Pons (tissue), 1 donor: ENCODE results near the gene FBXL16.
A peak's percentile ranks its signal among the peaks of the same experiment; 100 is the strongest.

Source experiments
- DNase-seq: peaks from one replicate; pipeline ENCODE4 v3.0.0-alpha.2; 2016; ENCODE audit warnings: low spot score

FBXL16 gene

DNA sequence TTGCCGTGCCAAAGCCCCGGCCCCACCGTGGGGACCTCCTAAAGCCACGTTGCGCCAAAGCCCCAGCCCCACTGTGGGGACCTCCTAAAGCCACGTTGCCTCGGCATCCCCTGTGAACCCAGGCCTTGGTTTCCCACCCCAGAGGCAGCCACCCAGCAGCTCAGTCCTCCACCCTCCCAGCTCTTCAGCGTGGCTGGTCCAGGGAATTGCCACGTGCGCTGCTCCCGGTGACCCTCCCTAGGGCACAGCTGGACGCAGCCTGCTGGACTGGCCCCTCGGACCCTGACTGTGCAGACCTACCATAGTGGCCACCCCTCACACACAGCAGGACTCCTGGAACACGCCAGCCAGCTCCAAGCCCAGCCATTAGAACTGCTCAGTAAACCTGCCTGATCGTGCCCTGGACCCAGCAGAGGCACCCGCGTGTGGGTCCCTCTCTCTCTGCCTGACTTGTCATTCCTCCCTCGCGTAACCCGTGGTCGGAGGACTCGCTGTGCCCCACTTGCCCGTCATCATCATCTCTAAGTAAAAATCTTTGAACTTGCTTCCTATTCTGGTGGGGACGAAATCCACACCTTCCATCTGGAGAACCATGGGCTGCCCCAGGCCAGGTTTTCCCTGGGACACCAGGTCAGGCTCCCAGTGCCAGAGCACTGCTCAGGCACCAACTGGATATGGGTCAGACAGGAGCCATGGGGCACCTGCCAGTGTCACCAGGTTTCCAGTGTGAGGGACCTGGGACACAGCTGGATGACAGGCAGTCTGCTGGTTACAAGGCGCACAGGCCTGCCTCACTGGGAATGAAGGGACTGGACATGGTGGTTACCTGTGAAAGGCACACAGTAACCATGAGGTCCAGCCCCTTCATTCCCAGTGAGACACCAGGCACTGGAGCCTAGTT is 29.6 kb upstream of the FBXL16 start:
- no peak for DNase-seq

DNA sequence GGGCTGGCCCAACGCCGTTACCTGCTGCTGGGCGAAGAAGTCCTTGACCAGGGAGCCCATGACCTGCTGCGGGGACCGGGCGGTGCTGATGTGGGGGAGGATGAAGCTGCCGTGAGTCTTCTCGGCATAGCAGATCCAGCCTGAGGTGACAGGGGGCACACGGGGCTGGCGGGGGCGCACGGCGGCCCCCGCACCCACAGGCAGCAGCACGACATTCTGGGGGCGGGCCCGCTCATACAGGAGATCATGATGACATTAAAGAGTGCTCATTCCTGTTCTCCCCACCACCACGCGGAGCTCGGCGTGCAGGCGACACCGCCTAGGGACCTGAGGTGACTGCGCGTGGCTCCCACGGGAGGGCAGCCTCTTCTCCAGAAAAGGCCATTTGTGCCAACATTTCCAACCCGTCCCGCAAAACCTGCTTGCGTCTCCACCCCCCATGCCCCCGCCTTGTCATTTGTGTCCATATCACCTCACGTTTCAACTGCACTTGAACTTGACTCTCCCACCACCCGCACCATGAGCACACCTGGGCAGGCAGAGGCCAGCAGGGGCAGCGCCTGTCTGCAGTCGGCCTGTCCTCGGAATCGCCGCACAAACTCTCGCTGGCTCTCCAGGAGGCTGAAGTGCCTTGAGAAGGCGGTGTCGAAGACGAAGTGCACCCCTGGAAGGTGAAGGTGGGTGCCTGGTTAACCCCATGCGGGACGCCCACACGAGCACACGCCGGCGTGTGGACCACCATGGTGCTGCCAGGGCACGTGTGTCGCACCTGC is 28.8 kb upstream of the FBXL16 start:
- no peak for DNase-seq

DNA sequence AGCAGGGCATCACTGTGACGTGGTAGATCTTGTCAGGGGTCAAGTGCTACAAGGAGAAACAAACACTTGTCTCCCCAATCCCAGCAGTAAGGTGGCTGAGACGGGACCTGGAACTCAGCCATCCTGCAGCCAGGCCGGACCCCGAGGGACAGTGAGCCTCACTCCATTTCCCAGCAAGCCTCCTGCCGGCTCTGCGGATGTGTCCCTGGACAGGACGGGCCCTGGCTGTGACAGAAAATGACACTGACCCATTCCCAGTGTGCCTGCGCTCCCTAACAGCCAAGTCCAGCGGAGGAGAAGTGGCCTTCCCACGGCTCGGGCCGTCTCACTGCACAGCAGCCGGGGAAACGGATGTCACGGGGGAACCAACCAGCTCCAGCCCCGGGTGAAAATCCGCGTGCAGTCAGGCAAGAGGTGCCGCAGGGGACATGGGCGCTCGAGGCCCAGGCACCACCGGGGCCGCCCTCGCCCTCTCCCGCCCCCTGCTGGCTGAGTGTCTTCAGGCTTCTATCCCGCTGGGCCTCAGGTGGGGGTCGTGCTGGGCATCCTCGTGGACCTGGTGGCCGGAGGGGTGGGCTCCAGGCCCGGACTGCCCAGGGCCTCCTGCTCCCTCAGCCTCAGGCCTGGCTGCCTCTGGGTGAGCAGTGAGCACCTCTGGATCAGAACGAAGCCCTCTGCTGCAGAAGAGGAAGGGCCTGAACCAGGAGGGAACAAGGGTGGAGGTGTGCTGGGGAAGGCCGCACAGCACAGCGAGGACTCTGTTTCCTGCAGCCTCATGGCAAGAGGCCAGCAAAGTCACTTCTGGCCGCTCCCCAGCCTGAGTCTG is 28.0 kb upstream of the FBXL16 start:
- no peak for DNase-seq

DNA sequence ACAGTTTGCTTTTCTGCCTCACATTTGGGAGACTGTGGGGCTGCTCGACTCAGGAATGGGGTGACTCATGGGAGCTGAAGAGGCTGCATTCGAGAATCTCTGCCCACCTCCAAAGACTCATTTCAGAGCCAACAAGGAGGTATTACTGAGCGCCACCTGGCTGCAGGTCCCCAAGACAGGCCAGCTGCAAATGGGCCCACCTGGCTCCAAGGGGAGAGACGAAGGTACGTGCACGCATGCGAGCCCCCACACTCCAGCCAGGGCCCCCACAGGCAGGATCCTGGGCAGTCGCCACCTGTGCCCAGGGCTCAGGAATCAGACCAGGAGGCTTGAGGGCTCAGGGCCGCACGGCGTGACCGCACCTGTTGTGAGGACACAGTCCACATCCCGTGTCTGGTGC is 27.3 kb upstream of the FBXL16 start:
- no peak for DNase-seq

DNA sequence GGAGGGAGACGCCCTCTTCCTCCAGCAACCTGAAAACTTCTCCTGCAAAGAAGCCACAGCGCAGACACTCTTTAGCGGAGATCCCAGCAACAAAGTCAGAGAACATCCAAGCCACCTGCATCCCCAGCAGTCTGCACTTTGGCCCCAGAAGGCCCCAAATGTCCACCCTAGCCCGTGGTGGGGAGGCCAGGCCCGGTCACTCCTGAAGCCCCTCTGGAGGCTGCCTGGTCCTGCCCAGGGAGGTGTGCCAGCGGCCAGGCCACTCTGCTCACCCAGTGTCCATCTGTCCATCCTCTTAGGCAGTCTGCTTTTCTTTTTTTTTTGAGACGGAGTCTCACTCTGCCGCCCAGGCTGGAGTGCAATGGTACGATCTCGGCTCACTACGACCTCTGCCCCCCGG is 26.7 kb upstream of the FBXL16 start:
- DNase-seq: no peak

DNA sequence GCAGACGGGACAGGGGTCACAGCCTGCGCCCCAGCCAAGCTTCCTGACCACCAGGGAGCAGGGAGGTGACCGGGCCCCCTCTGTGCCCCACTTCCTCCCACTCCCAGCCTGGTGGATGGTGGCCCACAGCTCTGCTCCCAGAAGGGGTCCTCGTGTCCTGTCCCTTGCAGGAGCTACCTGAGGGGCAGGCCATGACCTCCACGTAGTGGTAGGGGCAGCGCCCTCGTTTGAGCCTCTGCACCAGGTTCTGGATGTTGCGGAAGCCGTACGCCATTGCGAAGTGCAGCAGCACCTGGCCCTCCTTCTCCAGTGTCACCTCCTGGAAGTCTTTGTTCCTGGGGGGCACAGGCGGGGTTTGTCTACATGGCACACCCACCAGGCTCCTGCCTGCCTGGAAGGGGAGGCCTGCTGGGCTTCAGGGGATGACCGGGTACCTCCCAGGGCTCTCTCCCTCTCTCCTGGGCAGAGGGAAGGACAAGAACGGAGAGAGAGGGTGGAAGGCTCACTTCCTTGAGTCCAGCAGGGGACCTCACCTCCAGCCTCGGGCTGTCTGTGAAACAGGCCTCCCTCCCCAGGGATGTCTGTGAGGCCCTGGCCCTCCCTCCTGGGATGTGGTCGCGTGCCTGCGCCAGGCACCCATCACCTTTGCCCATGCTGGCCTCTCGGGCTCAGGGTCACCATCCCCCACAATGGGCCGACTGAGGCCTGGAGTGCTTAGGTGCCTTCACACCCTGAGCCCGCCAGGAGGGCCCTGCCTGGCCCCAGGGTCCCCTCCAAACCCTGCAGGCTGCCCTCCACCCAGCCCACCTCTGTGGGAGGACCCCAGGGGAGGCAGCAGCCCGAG is 25.3 kb upstream of the FBXL16 start:
- DNase-seq: no peak

DNA sequence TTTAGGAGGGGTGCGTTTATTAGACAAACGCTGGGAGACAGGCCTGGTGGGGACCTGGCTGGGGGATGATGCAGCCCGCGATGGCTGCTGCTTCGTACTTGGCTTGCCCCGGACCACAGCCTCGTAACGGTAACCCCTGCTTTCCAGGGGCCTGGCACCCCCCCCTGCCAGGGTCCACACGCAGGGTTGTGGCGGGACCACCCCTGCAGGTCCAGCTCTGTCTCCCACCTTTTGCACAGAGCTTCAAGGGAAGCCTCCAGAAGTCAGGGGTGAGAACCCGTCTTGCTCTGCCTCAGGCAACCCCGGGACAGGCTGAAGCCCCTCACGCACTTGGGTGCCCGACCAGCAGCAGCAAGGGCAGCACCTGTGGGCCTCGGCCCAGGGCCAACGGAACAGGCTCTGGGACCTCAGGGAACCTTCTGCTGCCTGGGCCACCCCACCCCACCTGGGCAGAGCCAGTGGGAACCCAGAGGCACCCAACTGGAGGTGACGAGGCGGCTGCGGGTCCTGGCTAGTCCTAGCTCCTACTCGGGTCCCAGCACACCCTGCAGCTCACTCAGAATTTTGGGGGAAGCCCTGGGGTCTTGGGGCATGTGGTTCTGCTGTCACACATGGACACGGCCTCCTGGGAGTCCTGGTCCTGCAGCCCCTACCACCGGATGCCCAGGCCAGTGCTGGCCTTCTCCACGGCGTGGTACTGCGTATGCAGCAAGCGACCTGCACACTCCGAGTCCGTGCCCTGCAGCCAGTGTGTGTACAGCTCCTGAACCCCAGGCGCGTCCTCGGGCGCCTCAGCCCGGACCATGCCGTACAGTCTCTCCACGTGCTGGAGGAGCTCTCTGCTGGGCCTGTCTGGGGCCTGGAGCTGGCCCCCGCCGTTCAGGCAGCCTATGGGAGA is 24.4 kb upstream of the FBXL16 start:
- no peak for DNase-seq

DNA sequence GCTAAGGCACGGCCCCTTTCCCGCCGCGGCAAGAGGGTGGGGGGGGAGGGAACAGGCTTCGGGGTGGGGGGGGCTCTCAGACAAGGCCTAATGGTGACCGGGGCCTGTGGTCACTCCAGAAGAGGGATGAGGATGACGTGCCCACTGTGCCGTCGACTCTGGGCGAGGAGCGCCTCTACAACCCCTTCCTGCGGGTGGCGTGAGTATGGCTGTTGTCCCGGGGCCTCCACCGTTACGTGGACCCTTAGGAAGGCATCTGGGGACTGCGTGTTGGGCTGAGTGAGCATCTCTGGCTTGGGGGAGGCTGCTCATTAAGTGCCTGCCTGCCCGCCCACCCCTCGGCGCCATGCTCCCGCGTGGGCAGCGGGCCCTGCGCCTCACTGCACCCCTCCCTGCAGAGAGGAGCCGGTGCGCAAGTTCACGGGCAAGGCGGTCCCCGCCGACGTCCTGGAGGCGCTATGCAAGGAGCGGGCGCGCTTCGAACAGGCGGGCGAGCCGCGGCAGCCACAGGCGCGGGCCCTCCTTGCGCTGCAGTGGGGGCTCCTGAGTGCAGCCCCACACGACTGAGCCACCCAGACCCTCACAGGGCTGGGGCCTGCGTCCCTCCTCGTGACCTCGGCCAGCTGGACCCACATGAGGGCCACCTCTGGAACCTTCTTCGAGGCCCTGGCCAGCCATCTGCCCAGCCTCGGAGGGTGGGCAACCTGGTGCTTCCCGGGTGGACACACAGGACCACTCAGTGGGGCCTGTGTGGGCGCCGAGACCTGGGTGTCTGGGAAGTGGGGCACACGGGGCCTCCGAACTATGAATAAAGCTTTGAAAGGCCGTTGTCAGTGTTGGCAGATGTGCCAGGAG is 23.5 kb upstream of the FBXL16 start:
- no peak for DNase-seq

DNA sequence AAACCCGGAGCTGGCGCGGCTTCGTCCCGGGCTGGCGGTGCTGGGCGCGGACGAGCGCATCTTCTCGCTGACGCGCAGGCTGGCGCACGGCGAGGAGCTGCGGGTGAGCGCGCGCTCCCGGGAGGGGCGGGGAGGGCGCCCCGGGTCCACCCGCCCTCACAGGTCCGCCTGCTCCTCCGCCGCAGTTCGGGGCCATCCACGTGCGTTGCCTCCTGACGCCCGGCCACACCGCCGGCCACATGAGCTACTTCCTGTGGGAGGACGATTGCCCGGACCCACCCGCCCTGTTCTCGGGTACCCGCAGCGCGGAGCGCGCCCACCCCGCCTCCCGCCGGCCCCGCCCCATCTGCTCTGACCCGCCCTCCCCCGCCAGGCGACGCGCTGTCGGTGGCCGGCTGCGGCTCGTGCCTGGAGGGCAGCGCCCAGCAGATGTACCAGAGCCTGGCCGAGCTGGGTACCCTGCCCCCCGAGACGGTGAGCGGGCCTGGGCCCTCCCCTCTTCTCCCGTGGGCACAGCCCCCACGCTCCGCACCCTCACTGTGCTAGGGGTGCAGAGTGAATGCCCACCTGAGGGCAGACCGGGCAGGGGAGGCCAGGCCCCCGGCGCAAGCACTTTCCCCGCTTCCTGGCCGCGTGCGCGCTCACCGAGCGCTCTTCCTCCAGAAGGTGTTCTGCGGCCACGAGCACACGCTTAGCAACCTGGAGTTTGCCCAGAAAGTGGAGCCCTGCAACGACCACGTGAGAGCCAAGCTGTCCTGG is 22.7 kb upstream of the FBXL16 start:
- DNase-seq: peak; percentile 54

DNA sequence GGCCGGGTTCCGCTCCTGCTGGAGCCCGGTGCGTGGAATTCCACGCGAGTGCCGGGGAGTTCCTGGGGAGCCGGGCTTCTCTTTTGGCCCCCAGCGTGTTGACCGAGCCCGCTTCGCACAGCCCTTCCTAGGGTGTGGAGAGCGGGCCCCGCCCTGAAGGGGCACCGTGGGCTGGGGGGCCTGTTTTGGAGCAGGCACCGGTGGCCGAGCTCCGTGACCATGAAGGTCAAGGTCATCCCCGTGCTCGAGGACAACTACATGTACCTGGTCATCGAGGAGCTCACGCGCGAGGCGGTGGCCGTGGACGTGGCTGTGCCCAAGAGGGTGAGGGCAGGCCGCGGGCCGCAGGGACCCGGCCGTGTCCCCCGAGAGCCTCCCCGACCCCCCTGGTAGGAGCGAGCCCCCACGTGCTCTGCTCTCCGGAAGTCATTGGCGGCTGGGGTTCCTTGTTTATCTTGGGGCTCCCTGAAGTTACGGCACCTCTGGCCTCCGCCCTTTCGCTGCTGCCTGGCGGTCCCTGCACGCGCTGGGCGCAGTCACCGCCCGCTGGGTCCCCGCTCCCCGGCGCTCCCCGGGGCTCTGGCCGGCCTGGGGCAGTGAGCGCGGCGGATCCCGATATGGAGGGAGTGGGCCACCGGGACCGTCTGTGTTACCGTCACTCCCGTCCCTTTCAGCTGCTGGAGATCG is 21.8 kb upstream of the FBXL16 start:
- DNase-seq: no peak

DNA sequence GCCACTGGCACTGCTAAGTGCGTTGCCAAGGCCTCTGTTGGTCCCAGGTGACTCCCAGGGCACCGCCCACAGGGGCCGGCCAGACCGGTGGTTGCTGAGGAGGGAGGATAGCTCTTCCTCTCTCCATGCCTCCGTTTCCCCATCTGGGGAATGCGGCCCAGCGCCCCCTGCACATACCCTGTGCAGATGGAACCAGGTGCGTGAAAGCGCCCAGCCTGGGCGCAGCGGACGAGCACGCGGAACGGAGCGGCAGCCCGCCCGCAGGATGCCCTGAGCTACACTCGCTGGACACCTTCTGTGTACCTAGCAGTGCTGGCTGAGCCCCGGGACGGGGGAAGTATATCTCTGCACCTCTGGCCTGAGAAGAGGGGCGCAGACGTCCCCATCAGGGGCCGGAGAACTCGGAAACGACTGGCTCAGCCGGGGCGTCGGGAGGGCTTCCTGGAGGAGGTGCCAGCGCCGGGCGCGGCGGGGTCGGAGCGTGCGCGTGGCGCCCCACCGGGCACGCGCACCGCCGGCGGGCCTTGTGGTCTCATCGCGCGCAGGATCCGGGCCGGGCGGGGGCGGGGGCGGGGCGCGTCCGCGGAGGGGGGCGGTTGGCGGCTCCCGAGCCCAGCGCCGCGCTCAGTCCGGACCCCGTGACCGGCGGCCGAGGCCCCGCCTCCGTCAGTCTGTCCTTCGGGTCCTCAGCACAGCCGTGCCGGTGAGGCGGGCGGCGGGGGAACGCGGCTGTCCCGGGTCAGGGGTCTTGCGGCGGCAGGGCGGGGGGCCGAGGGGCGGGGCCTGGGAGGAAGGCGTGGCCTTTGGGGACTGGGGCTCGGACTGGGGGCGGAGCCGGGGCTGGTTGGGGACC is 21.1 kb upstream of the FBXL16 start, which contains the start of the genes CCDC78 and HAGHL:
CCDC78 (minus strand) TSS at position 6 of the 853 bp plus-strand sequence. CDS start 76 bp downstream, outside the sequence.
HAGHL (plus strand) TSS at position 669 of the 853 bp plus-strand sequence. CDS start 404 bp downstream, outside the sequence.
- peak; percentile 37 for DNase-seq

DNA sequence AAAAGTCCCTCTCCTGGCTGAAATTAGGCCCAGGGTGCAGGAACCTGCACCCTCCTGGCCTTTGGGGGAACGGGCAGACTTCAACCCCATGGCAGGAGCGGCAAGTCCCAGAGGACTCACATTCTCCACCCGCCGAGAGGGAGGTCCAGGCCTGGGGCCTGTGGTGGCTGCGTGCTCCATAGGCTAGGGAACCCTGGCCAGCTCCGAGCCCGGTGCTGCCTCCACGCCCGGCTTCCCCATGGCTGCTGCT is 20.5 kb upstream of the FBXL16 start:
- DNase-seq: no peak

DNA sequence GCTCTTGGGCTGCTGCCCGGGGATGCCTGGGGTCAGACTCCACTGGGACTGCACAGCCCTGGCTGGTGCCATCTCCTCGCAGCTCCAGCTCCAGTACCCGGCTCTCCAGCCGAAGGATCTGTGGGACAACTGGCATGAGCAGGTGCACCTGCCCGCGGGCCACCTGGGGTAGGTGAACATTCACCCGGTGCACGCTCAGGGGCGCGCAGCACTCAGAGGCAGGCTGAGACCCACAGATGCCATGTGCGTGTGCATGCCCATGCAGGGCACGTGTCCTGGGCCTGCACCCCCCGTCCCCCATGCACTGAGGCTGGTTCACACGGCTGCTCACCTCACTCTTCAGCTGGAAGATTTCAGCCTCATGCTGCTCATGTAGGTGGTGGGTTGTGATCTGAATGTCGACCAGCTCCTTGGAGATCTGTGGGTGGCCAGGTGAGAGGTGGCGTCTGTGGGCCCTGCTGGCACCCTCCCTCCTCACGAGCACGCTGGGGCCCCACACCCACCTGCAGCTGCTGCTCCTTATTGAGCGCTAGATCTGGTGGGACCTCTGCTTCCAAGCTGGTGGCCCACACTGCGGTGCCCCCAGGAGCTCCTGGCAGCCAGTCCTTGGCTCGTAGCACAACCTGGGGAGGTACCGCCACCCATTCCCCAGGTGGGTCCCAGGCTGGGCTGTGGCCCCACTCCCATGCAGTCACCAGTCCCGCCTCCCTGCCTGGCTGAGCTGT is 20.0 kb upstream of the FBXL16 start:
- DNase-seq: no peak

DNA sequence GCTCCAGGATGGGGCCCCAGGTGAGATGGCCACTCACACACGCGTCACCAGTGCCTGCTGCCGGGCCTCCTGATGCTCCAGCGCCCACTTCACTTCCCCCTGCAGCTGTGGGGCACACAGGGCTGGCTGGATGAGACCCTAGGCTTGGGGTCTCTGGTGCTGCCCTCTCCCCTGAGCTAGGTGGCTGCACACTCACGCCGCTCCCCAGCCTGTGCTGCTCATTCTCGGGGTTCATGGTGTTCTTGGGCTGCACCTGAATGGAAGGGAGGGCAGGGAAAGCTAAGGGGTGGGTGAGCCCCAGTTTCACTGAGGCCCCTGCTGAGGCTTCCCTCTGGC is 19.4 kb upstream of the FBXL16 start:
- no peak for DNase-seq

DNA sequence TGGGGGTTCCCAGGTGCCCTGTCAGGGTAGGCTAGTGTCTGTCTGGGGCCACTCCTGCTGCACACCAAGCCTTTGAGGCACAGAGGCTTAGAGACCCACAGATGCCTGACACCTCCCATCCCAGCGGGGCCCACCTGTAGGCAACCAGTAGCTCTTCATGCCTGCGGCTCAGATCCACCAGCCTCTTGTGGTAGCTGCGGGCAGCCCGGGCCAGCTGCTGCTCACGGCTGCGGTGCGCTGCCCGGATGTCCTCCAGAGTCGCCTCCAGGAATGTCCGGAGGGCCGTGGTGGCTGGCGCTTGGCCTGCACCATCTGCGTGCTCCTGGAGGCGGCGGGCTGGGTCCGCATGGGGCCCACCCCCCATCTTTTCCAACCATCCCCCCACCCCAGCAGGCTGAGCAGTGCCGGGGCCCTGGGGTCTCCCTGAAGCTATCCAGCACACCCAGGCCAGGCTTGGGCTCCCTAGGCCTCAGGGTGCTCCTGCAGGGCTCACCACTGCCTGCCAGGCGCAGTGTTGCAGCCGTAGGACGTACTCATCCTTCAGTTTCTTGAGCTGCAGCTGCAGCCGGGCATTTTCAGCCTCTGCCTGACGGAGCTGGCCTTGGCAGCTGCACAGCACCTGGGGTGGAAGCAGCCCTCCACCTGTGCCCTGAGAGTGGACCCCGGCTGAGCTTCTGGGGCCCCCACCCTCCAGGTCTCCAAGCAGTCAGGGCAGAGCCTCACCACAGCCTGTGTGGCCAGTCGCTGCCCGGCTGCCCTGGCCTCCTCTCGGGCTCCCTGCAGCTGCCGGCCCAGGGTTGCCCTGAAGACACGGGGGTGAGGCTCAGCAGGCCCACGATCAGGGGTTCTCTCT is 18.8 kb upstream of the FBXL16 start:
- DNase-seq: no peak

DNA sequence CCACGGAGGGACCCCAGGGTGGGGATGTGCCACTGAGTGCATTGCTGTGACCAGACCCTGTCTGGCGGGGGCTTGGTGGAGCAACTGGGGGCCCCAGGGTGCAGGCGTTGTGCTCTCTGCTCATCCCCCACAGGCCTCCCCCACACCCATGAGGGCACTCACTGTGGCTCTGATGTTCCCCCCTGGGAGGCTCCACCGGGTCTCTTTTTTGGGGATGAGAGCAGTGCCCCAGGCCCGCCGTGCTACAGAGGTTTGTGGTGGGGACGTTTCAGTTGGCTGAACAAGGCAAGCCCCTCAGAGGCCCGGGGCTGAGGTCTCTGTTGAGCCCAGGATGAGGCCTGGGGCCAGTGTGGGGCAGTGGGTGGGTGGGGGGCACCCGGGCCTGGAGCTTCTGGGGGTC is 18.1 kb upstream of the FBXL16 start:
- DNase-seq: no peak
